Measurements from ENCODE around the gene MED10. TPM values are rescaled to one million over a fixed set of nuclear protein-coding genes. Genes with fewer than 3 reads are reported as not detected.

Gene MED10, protein sequence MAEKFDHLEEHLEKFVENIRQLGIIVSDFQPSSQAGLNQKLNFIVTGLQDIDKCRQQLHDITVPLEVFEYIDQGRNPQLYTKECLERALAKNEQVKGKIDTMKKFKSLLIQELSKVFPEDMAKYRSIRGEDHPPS
- total RNA-seq (2014; rRNA removed; shearing (Covaris generic); ENCODE audit: low replicate concordance) = 13.1 and 19.6 TPM in 2 replicates

DNA sequence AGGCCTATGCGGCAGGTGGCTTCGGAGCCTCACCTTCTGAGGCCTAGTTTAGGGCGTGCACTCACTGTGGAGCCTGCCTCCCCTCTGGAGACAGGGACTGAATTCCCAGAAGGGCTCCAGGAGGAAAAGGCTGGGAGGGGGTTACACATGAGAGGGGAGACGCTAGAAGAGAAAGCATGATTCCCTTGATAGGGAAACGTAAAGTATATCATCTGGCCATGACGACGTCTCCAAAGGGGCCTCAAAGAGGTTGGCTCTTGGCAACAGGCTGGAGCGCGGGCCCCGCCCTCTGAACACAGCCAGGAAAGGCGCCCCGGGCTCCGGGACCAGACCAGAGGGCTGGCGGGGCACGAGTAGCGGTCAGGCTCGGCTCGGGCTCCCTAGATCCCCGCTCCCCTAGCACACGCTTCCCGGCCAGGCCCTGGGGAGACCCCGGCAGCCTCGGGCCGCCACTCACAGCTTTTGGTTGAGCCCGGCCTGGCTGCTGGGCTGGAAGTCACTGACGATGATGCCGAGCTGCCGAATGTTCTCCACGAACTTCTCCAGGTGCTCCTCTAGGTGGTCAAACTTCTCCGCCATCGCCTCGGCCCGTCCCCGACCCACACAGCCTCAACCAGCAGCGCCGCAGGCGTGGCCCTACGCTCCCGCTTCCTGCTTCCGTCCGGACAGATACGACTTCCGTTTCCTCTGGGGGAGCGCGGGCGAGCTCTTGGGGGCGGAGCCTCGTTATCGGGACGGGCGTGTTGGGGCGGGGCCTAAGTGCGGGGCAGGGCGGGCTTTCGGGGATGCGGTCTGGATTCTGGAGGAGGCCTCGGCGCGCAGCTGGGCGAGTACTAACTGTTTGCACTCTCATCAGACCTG lies at the start of gene MED10:
Gene MED10, minus strand, starts transcription at position 643 of the 861 bp plus-strand sequence. Its CDS starts 64 bp downstream, at position 579.
- no peak within 1 kb of the TSS for H3K27ac ChIP-seq (ENCODE audit: low read length)
- peak within 1 kb of the TSS; percentile 90 for H3K9ac ChIP-seq (ENCODE audit: low read length)
- H3K36me3 ChIP-seq (ENCODE audit: insufficient read depth, low read length) = peaks cover 33% of the 10 kb centered on the region
- no peaks in the 10 kb centered on the region for H3K9me3 ChIP-seq (ENCODE audit: low read length)
- DNase-seq = peak; percentile 99
- peak within 1 kb of the TSS; percentile 97 for H2AFZ ChIP-seq (ENCODE audit: low read length)
- H3K9me2 ChIP-seq (replicated peaks; ENCODE audit: insufficient read depth, low read length) = no peaks in the 10 kb centered on the region
- H3K79me2 ChIP-seq (ENCODE audit: low read length) = peaks cover 30% of the 10 kb centered on the region
- H3K27me3 ChIP-seq (ENCODE audit: low read length) = no peaks in the 10 kb centered on the region
- peaks cover 22% of the 10 kb centered on the region for H4K20me1 ChIP-seq (ENCODE audit: insufficient read depth, low read depth, low read length)
- H3K4me1 ChIP-seq (ENCODE audit: low read length) = peaks cover 16% of the 10 kb centered on the region
- peak within 1 kb of the TSS; percentile 98 for H3K4me2 ChIP-seq (ENCODE audit: low read depth, low read length, poor library complexity, severe bottlenecking)
- peak within 1 kb of the TSS; percentile 94 for H3K4me3 ChIP-seq (ENCODE audit: low read length)

DNA sequence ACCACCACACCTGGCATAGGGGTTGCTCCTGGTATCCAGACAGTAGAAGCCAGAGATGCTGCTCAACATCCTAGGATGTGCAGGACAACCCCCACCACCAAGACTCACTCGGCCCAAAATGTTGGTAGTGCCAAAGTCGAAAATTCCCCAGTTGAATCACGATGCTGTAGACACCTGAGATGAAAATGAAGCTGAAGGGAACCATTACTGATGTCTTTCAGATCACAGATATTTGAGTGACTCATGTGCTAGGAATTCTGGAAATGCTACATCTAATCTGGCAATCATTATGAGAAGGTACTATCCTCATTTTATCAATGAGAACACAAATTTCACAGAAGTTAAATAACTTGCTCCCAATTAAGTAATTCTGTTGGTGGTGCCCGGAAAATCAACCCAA lies 49.3 kb upstream of the MED10 start:
- Histone ChIP-seq H3K4me1 (ENCODE audit: low read length) (no peaks in the 10 kb centered on the region), H3K9me3 (ENCODE audit: low read length) (no peaks in the 10 kb centered on the region), H2AFZ (ENCODE audit: low read length) (no peak overlapping the region), H3K4me2 (ENCODE audit: low read depth, low read length, poor library complexity, severe bottlenecking) (no peak overlapping the region), H3K4me3 (ENCODE audit: low read length) (no peak overlapping the region), H3K27me3 (ENCODE audit: low read length) (no peaks in the 10 kb centered on the region), H3K9me2 (replicated peaks; ENCODE audit: insufficient read depth, low read length) (no peaks in the 10 kb centered on the region), H4K20me1 (ENCODE audit: insufficient read depth, low read depth, low read length) (no peaks in the 10 kb centered on the region), H3K9ac (ENCODE audit: low read length) (no peak overlapping the region), H3K36me3 (ENCODE audit: insufficient read depth, low read length) (no peaks in the 10 kb centered on the region), H3K27ac (ENCODE audit: low read length) (no peak overlapping the region), H3K79me2 (ENCODE audit: low read length) (no peaks in the 10 kb centered on the region)
- DNase-seq = no peak

DNA sequence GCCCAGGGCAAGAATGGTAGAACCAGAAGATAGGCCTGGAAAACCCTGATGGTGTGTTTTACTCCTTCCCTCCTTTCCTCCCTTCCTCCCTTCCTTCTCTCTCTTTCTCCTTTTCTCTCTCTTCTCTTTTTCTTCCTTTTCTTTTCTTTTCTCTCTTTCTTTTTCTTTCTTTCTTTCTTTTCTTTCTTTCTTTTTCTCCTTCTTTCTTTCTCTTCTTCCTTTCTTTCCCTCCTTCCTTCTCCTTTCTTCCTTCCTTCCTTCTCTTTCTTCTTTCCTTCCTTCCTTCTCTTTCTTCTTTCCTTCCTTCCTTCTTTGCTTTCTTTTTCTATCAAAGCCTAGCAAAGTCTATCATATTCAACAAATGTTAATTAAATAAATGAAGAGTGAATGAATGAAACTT lies 46.4 kb upstream of the MED10 start:
- Histone ChIP-seq H3K4me3 (ENCODE audit: low read length) (no peak overlapping the region), H4K20me1 (ENCODE audit: insufficient read depth, low read depth, low read length) (no peaks in the 10 kb centered on the region), H2AFZ (ENCODE audit: low read length) (no peak overlapping the region), H3K9me2 (replicated peaks; ENCODE audit: insufficient read depth, low read length) (no peaks in the 10 kb centered on the region), H3K27me3 (ENCODE audit: low read length) (no peaks in the 10 kb centered on the region), H3K4me2 (ENCODE audit: low read depth, low read length, poor library complexity, severe bottlenecking) (no peak overlapping the region), H3K9ac (ENCODE audit: low read length) (no peak overlapping the region), H3K36me3 (ENCODE audit: insufficient read depth, low read length) (no peaks in the 10 kb centered on the region), H3K79me2 (ENCODE audit: low read length) (no peaks in the 10 kb centered on the region), H3K27ac (ENCODE audit: low read length) (no peak overlapping the region), H3K4me1 (ENCODE audit: low read length) (no peaks in the 10 kb centered on the region), H3K9me3 (ENCODE audit: low read length) (no peaks in the 10 kb centered on the region)
- DNase-seq = no peak

DNA sequence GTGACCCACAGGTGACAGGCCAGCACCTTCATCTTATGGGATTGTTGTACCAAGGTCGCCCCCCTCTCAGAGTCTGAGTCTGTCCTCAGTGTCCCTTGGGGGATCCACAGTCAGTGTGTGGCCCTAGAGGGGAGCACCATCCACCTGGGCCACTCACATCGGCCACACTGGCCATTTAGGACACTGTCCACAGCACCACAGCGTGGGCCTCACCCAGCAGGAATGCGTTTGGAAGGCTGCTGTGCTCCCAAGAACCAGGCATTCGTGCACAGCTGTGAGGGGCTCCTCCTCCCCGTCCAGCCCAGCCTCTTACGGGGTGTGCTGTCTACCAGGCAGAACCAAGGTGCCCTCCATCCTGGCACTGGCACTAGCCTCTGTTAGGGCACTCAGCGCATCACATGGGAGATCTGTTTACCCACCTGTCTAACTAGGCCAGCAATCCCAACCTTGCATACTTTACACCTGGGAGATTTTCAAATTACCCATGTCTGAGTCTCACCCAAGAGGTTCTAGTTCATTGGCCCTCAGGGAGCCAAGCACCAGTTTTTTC lies 45.8 kb upstream of the MED10 start:
- no peak for DNase-seq
- Histone ChIP-seq H3K4me2 (ENCODE audit: low read depth, low read length, poor library complexity, severe bottlenecking) (no peak overlapping the region), H3K27me3 (ENCODE audit: low read length) (no peaks in the 10 kb centered on the region)

DNA sequence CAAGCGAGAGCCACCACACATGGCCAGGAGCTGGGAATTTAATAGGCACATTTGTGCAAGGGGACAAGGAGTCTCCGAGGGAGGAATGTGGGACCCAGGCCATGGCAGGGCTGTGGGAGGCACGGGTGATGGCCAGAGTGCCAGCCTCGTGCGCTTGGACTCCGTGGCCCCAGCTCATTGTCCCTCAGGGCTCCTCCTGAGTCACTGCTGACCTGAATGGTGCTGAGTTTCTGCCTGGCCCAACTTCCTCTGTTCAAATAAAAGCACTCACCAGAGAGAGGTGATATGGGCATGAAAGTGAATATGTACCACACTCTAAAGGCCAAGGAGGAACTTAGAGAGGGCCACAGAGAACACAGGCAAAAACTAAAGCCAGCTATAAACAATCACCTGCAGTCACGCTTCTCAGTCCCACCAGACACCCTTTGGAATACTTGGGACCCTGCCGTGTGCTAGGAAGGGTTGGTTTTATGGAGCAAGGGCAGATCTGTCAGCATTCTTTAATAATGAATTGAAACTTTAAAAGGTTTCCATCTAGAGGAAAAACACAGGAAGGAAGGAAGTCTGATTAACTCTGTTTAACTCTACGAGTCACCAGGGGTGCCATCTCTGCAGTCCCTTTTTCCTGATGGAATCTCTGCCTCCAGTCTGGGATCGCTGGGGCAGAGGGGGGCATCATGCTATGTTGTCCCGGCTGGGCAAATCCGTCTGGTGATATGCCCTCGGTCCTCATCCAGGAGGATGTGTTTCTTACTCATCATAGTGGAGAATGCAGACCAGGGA lies 45.2 kb upstream of the MED10 start:
- no peak overlapping the region for H3K4me2 ChIP-seq (ENCODE audit: low read depth, low read length, poor library complexity, severe bottlenecking)
- no peaks in the 10 kb centered on the region for H3K4me1 ChIP-seq (ENCODE audit: low read length)
- H3K9ac ChIP-seq (ENCODE audit: low read length) = no peak overlapping the region
- H3K9me2 ChIP-seq (replicated peaks; ENCODE audit: insufficient read depth, low read length) = no peaks in the 10 kb centered on the region
- H3K9me3 ChIP-seq (ENCODE audit: low read length) = no peaks in the 10 kb centered on the region
- no peaks in the 10 kb centered on the region for H3K36me3 ChIP-seq (ENCODE audit: insufficient read depth, low read length)
- H4K20me1 ChIP-seq (ENCODE audit: insufficient read depth, low read depth, low read length) = no peaks in the 10 kb centered on the region
- H3K79me2 ChIP-seq (ENCODE audit: low read length) = no peaks in the 10 kb centered on the region
- no peak overlapping the region for H3K4me3 ChIP-seq (ENCODE audit: low read length)
- no peak for DNase-seq
- no peak overlapping the region for H2AFZ ChIP-seq (ENCODE audit: low read length)
- no peak overlapping the region for H3K27ac ChIP-seq (ENCODE audit: low read length)
- H3K27me3 ChIP-seq (ENCODE audit: low read length) = no peaks in the 10 kb centered on the region

More for the DNA sequence above, 45.8 kb upstream of the MED10 start:
- Histone ChIP-seq H3K4me3 (ENCODE audit: low read length) (no peak overlapping the region), H3K9me2 (replicated peaks; ENCODE audit: insufficient read depth, low read length) (no peaks in the 10 kb centered on the region), H4K20me1 (ENCODE audit: insufficient read depth, low read depth, low read length) (no peaks in the 10 kb centered on the region), H3K4me1 (ENCODE audit: low read length) (no peaks in the 10 kb centered on the region), H3K79me2 (ENCODE audit: low read length) (no peaks in the 10 kb centered on the region), H3K36me3 (ENCODE audit: insufficient read depth, low read length) (no peaks in the 10 kb centered on the region), H2AFZ (ENCODE audit: low read length) (no peak overlapping the region), H3K27ac (ENCODE audit: low read length) (no peak overlapping the region), H3K9me3 (ENCODE audit: low read length) (no peaks in the 10 kb centered on the region), H3K9ac (ENCODE audit: low read length) (no peak overlapping the region)

DNA sequence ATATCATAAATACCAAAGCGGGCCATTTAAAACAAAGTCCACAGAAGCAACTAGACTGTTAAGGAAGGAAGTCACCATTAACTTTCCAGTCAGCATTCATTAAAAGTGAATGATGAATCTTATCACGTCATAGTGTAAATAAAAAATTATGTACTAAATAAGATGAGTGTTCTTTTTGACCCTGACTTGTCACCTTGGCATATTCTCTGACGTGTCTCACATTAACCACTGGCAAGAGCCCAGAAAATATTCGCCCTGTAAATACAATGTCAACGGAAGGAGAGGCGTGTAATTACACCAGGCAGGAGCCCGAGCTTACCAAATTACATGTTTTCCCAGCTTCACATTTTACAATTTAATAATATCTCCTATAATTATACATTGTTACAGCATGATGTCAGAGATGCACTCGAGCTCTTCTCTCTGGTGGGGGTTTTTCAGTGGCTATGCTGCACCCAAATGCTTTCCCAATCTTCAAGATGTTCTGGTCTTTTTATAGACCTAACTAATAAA lies 41.0 kb upstream of the MED10 start:
- Histone ChIP-seq H3K36me3 (ENCODE audit: insufficient read depth, low read length) (no peaks in the 10 kb centered on the region), H4K20me1 (ENCODE audit: insufficient read depth, low read depth, low read length) (no peaks in the 10 kb centered on the region), H3K27me3 (ENCODE audit: low read length) (no peaks in the 10 kb centered on the region), H2AFZ (ENCODE audit: low read length) (no peak overlapping the region), H3K9ac (ENCODE audit: low read length) (no peak overlapping the region), H3K9me3 (ENCODE audit: low read length) (no peaks in the 10 kb centered on the region), H3K4me3 (ENCODE audit: low read length) (no peak overlapping the region), H3K27ac (ENCODE audit: low read length) (no peak overlapping the region), H3K9me2 (replicated peaks; ENCODE audit: insufficient read depth, low read length) (no peaks in the 10 kb centered on the region), H3K4me2 (ENCODE audit: low read depth, low read length, poor library complexity, severe bottlenecking) (no peak overlapping the region), H3K4me1 (ENCODE audit: low read length) (no peaks in the 10 kb centered on the region), H3K79me2 (ENCODE audit: low read length) (no peaks in the 10 kb centered on the region)
- DNase-seq = no peak

DNA sequence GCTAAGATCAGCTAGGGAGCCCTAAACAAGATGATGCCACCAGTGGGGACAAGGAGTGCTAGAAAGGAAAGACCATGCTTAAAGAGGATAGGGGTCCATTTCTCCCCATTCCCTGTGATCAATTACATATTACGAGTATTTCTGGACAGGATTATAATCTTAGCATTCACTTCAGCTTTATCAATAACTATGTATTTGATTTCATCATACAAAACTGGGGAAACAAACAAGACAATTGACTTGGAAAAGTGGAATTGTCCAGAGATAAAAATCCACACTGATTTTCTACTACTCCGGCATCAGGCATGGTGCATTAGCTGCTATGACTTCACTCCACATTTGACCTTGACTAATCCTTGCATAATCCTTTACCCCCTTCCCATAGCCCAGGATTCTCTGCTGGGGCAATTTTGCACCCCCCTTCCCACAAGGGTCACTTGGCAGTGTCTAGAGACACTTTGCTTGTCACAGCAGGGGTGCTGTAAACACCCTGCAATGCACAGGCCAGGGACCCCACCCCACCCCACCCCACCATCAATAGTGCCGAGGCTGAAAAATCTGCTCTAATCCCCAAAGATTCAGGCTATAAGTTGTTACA lies 40.4 kb upstream of the MED10 start:
- Histone ChIP-seq H3K4me1 (ENCODE audit: low read length) (no peaks in the 10 kb centered on the region), H3K36me3 (ENCODE audit: insufficient read depth, low read length) (no peaks in the 10 kb centered on the region), H3K9me3 (ENCODE audit: low read length) (no peaks in the 10 kb centered on the region), H3K9ac (ENCODE audit: low read length) (no peak overlapping the region), H2AFZ (ENCODE audit: low read length) (no peak overlapping the region), H3K9me2 (replicated peaks; ENCODE audit: insufficient read depth, low read length) (no peaks in the 10 kb centered on the region), H3K79me2 (ENCODE audit: low read length) (no peaks in the 10 kb centered on the region), H3K4me2 (ENCODE audit: low read depth, low read length, poor library complexity, severe bottlenecking) (no peak overlapping the region), H4K20me1 (ENCODE audit: insufficient read depth, low read depth, low read length) (no peaks in the 10 kb centered on the region), H3K27me3 (ENCODE audit: low read length) (no peaks in the 10 kb centered on the region), H3K4me3 (ENCODE audit: low read length) (no peak overlapping the region), H3K27ac (ENCODE audit: low read length) (no peak overlapping the region)
- DNase-seq = no peak
